Suprapubic skin (tissue), 3 donors: Measurements from ENCODE around the gene GLRX2.

ENCODE experiments used
- CTCF ChIP-seq, 2 donors: fragments of 200-600 bp in 1 of 2; fragments of 450-650 bp in 1 of 2; sonication (generic) in 1 of 2; IDR thresholded peaks; one replicate each; pipeline ENCODE4 v1.5.1; 2016 to 2019; ENCODE audit warnings: antibody characterized with exemption in 2 of 2, mild to moderate bottlenecking in 1 of 2, moderate library complexity in 1 of 2
- POLR2A ChIP-seq, 2 donors: fragments of 450-650 bp; IDR thresholded peaks; one replicate each; pipeline ENCODE4 v1.6.1; 2017; ENCODE audit warnings: antibody characterized with exemption in 2 of 2, mild to moderate bottlenecking in 2 of 2, moderate library complexity in 2 of 2

GRCh38 chr1:193069748-193070385, 35.3 kb downstream of the GLRX2 start:
- TF ChIP-seq CTCF (IDR thresholded peaks at IDR 0.05) (no peak), POLR2A (IDR thresholded peaks at IDR 0.05) (no peak)
